AG04450 (cell line): ENCODE results near the gene APOLD1. TPM values are rescaled to one million over a fixed set of nuclear protein-coding genes. Genes with fewer than 3 reads are reported as not detected.

Experiments used
- CTCF ChIA-PET: fragments of 300-600, 350-600 bp; formaldehyde crosslinking; extraction: SDS; loops from one replicate; lab custom pipeline; 2022; ENCODE audit warnings: antibody characterized with exemption, inconsistent platforms; lab: Charles Lee
- POLR2A ChIA-PET: fragments of 350-600 bp; formaldehyde crosslinking; extraction: SDS; loops from one replicate; lab custom pipeline; 2021; ENCODE audit warnings: antibody characterized with exemption, inconsistent platforms; lab: Yijun Ruan, JAX
- DNase-seq: peaks from one replicate; pipeline ENCODE4 v3.0.0-alpha.2; 2011; ENCODE audit warnings: low read depth, low spot score
- H3K27ac ChIP-seq: one replicate; pipeline ENCODE4 v1.5.1; 2012; ENCODE audit warnings: low read depth, low read length, control low read depth
- H3K27me3 ChIP-seq: one replicate; pipeline ENCODE4 v1.6.0; 2012; ENCODE audit warnings: low read length; ENCODE audit not compliant: control insufficient read depth, insufficient read depth
- H3K4me3 ChIP-seq: 2 replicates; pipeline ENCODE4 v1.5.1; 2011; ENCODE audit warnings: mild to moderate bottlenecking, low read depth, low read length, control low read depth
- H3K9me3 ChIP-seq: 2 replicates; pipeline ENCODE4 v1.5.1; 2012; ENCODE audit warnings: low read length; ENCODE audit not compliant: control insufficient read depth, insufficient read depth
- CTCF ChIP-seq: IDR thresholded peaks from 2 replicates; pipeline ENCODE4 v1.5.1; 2011; ENCODE audit warnings: low read depth, low read length, control low read depth, inconsistent platforms
- polyA plus RNA-seq: library from polyadenylated mRNA; depleted of rRNA; stranded (reverse); fragments of >200 nt; gene quantifications from 2 replicates; pipeline ENCODE4 v1.2.3, GENCODE V29; 2011

APOLD1 gene
- polyA plus RNA-seq, 1 experiment, result 2.6 TPM

- Histone ChIP-seq H3K9me3 (no peaks in the 10 kb centered on the region), H3K27ac (no peak overlapping the region), H3K4me3 (no peak overlapping the region), H3K27me3 (no peaks in the 10 kb centered on the region)
- no peak for DNase-seq
- ChIA-PET POLR2A (no interaction called here), CTCF (interaction anchor here (1.1 to 1.5 kb wide), 2 partner anchors 24 to 42 kb away, joined by 3 read pairs; no protein-coding TSS in a partner anchor)
- no peak for TF ChIP-seq CTCF
Observed at GRCh38 chr12:12794686-12795085, 9.2 kb downstream of the APOLD1 start.

- Histone ChIP-seq H3K27ac (no peak overlapping the region), H3K9me3 (no peaks in the 10 kb centered on the region), H3K4me3 (no peak overlapping the region), H3K27me3 (no peaks in the 10 kb centered on the region)
- no peak for DNase-seq
- no peak for TF ChIP-seq CTCF
- ChIA-PET CTCF (interaction anchor here (1.5 to 4.8 kb wide), 3 partner anchors 8 to 41 kb away, joined by 3 to 27 read pairs (median 4); no protein-coding TSS in a partner anchor), POLR2A (interaction anchor here (0.6 kb wide), 1 partner anchor 111 kb away, joined by 6 read pairs; no protein-coding TSS in a partner anchor)
Observed at GRCh38 chr12:12796171-12796570, 10.7 kb downstream of the APOLD1 start.

- ChIA-PET POLR2A (no interaction called here), CTCF (interaction anchor here (1.7 to 4.8 kb wide), 2 partner anchors 9 to 15 kb away, joined by 4 to 27 read pairs; no protein-coding TSS in a partner anchor)
Observed at GRCh38 chr12:12796928-12797793, 11.7 kb downstream of the APOLD1 start.

GRCh38 chr12:12797794-12798152 is 12.3 kb downstream of the APOLD1 start:
- Histone ChIP-seq H3K27me3 (no peaks in the 10 kb centered on the region), H3K9me3 (no peaks in the 10 kb centered on the region), H3K4me3 (no peak overlapping the region), H3K27ac (no peak overlapping the region)
- CTCF ChIA-PET, result interaction anchor here (1.7 to 4.8 kb wide), 2 partner anchors 9 to 15 kb away, joined by 4 to 27 read pairs; no protein-coding TSS in a partner anchor
- DNase-seq, result no peak
- TF ChIP-seq CTCF, result no peak
- POLR2A ChIA-PET, result no interaction called here

More at GRCh38 chr12:12796928-12797793, 11.7 kb downstream of the APOLD1 start:
- TF ChIP-seq CTCF, result no peak
- no peak overlapping the region for H3K27ac ChIP-seq
- no peak overlapping the region for H3K4me3 ChIP-seq
- no peak for DNase-seq
- no peaks in the 10 kb centered on the region for H3K27me3 ChIP-seq
- H3K9me3 ChIP-seq, result no peaks in the 10 kb centered on the region

- H3K27me3 ChIP-seq, result no peaks in the 10 kb centered on the region
- POLR2A ChIA-PET, result no interaction called here
- CTCF ChIA-PET, result interaction anchor here (4.8 kb wide), 1 partner anchor 10 kb away, joined by 27 read pairs; no protein-coding TSS in a partner anchor
- DNase-seq, result no peak
- H3K9me3 ChIP-seq, result no peaks in the 10 kb centered on the region
- no peak overlapping the region for H3K4me3 ChIP-seq
- TF ChIP-seq CTCF, result no peak
- H3K27ac ChIP-seq, result no peak overlapping the region
Observed at GRCh38 chr12:12798480-12798879, 13.0 kb downstream of the APOLD1 start.
